Thyroid gland (tissue), 4 donors: ENCODE measurements around the gene FNBP1.

Experiments used
- CTCF ChIP-seq, 6 experiments: fragments of 200-600 bp in 3 of 6; fragments of 450-650 bp in 3 of 6; sonication (generic) in 3 of 6; IDR thresholded peaks; one replicate each; pipeline ENCODE4 v1.5.1; 2016 to 2019; ENCODE audit warnings: antibody characterized with exemption in 6 of 6, mild to moderate bottlenecking in 2 of 6, inconsistent platforms in 1 of 6, moderate library complexity in 1 of 6
- POLR2A ChIP-seq, 2 donors: fragments of 450-650 bp; IDR thresholded peaks; one replicate each; pipeline ENCODE4 v1.6.1; 2017; ENCODE audit warnings: antibody characterized with exemption in 2 of 2, mild to moderate bottlenecking in 2 of 2, moderate library complexity in 1 of 2

GRCh38 chr9:129863059-129863690 is 179.8 kb downstream of the FNBP1 start:
- no peak for TF ChIP-seq CTCF (IDR thresholded peaks at IDR 0.05)
- TF ChIP-seq POLR2A (IDR thresholded peaks at IDR 0.05), result no peak
